Measurements from ENCODE around the gene RAI1.

DNA sequence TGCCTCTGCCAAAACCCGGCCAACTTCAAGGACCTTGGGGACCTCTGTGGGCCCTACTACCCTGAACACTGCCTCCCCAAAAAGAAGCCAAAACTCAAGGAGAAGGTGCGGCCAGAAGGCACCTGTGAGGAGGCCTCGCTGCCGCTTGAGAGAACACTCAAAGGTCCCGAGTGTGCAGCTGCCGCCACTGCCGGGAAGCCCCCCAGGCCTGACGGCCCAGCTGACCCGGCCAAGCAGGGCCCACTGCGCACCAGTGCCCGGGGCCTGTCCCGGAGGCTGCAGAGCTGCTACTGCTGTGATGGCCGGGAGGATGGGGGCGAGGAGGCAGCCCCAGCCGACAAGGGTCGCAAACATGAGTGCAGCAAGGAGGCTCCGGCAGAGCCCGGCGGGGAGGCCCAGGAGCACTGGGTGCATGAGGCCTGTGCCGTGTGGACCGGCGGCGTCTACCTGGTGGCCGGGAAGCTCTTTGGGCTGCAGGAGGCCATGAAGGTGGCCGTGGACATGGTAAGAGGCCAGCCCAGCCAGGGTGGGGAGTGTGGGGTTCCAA lies 116.8 kb downstream of the RAI1 start:
- TF ChIP-seq, protein P1, sequence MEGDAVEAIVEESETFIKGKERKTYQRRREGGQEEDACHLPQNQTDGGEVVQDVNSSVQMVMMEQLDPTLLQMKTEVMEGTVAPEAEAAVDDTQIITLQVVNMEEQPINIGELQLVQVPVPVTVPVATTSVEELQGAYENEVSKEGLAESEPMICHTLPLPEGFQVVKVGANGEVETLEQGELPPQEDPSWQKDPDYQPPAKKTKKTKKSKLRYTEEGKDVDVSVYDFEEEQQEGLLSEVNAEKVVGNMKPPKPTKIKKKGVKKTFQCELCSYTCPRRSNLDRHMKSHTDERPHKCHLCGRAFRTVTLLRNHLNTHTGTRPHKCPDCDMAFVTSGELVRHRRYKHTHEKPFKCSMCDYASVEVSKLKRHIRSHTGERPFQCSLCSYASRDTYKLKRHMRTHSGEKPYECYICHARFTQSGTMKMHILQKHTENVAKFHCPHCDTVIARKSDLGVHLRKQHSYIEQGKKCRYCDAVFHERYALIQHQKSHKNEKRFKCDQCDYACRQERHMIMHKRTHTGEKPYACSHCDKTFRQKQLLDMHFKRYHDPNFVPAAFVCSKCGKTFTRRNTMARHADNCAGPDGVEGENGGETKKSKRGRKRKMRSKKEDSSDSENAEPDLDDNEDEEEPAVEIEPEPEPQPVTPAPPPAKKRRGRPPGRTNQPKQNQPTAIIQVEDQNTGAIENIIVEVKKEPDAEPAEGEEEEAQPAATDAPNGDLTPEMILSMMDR (IDR thresholded peaks at IDR 0.05) = no peak
- no peak for TF ChIP-seq POLR2A (IDR thresholded peaks at IDR 0.05)

All from adrenal gland (tissue), 5 donors.